K562 (cell line): ENCODE measurements around the gene FCRLA. TPM values are rescaled to one million over a fixed set of nuclear protein-coding genes. Genes with fewer than 3 reads are reported as not detected.

Source experiments
- CREM ChIP-seq: IDR thresholded peaks from 2 replicates; pipeline ENCODE4 v1.6.1; 2014; ENCODE audit warnings: antibody characterized with exemption, low read depth
- GABPB1 ChIP-seq: sonication (generic); formaldehyde crosslinking; IDR thresholded peaks from 2 replicates; pipeline ENCODE4 v1.8.0; 2022; ENCODE audit warnings: mild to moderate bottlenecking, missing genetic modification reagents
- L3MBTL2 ChIP-seq: fragments of 450-650 bp; IDR thresholded peaks from 2 replicates; pipeline ENCODE4 v1.6.1; 2016; ENCODE audit warnings: mild to moderate bottlenecking, moderate library complexity
- MYBL2 ChIP-seq, 2 experiments: fragments of 450-650 bp in 1 of 2; sonication (generic) in 1 of 2; formaldehyde crosslinking in 1 of 2; IDR thresholded peaks; 2 replicates each; pipeline versions ENCODE4 v1.6.1 to v1.8.1; 2017 to 2022; ENCODE audit warnings: borderline replicate concordance in 1 of 2, inconsistent platforms in 1 of 2, low read depth in 1 of 2, mild to moderate bottlenecking in 1 of 2, missing genetic modification reagents in 1 of 2, moderate library complexity in 1 of 2
- MYNN ChIP-seq, 2 experiments: sonication (generic); formaldehyde crosslinking in 1 of 2; IDR thresholded peaks; 2 replicates each; pipeline versions ENCODE4 v1.5.0 to v1.6.1; 2016 to 2020; ENCODE audit warnings: antibody characterized with exemption in 1 of 2, missing genetic modification reagents in 1 of 2
- NFE2 ChIP-seq: IDR thresholded peaks from 2 replicates; pipeline ENCODE4 v1.6.1; 2014; ENCODE audit warnings: antibody characterized with exemption, low read depth
- PHB ChIP-seq: fragments of 250-450 bp; sonication (Bioruptor Pico); IDR thresholded peaks from 2 replicates; pipeline ENCODE4 v1.5.0; 2021
- PHTF2 ChIP-seq: fragments of 250-450 bp; sonication (Bioruptor Pico); IDR thresholded peaks from 2 replicates; pipeline ENCODE4 v1.5.0; 2021; ENCODE audit warnings: mild to moderate bottlenecking
- SUPT5H ChIP-seq: fragments of 450-650 bp; IDR thresholded peaks from 2 replicates; pipeline ENCODE4 v1.6.1; 2016
- TAF9B ChIP-seq: fragments of 450-650 bp; IDR thresholded peaks from 2 replicates; pipeline ENCODE4 v1.6.1; 2018; ENCODE audit warnings: mild to moderate bottlenecking; ENCODE audit not compliant: partially characterized antibody
- U2AF2 ChIP-seq: fragments of 200-400 bp; formaldehyde crosslinking; optimal IDR thresholded peaks from 2 replicates; pipeline ENCODE3; 2017; ENCODE audit warnings: low read depth, mild to moderate bottlenecking, low read length
- ZNF507 ChIP-seq: conservative IDR thresholded peaks from 2 replicates; pipeline ENCODE4 v1.6.1; 2017; ENCODE audit warnings: missing genetic modification characterization, missing compliant biosample characterization
- polyA plus RNA-seq, 8 experiments: library from polyadenylated mRNA; depleted of rRNA in 4 of 8; stranded (reverse) in 5 of 8; unstranded in 3 of 8; fragments of >200 nt; fragmentation: Nextera tagmentation in 2 of 8; fragmentation: Illumina TruSeq in 1 of 8; extraction: Ambion mirVana in 2 of 8; extraction: Trizol in 1 of 8; gene quantifications; 2 replicates each; pipeline versions ENCODE4 v1.2.1 to v1.2.3, GENCODE V29; 2011 to 2014; ENCODE audit warnings: inconsistent platforms in 1 of 8, missing spikeins in 1 of 8
- total RNA-seq, 7 experiments: library from RNA; depleted of rRNA in 6 of 7; stranded (reverse); fragments of >200 nt in 6 of 7; fragmentation: Illumina TruSeq in 2 of 7; extraction: Trizol in 2 of 7; gene quantifications; 2 replicates each; pipeline versions ENCODE4 v1.2.1 to v1.2.3, GENCODE V29; 2011 to 2021; ENCODE audit warnings: low replicate concordance in 1 of 7
- TF ChIP-seq, protein P1 (sequence below), 2 experiments: fragments of 450-650 bp in 1 of 2; sonication (generic) in 1 of 2; formaldehyde crosslinking in 1 of 2; IDR thresholded peaks in 1 of 2; conservative IDR thresholded peaks in 1 of 2; 2 replicates each; pipeline versions ENCODE4 v1.6.1 to v1.8.1; 2016 to 2023; ENCODE audit warnings: mild to moderate bottlenecking in 2 of 2, moderate library complexity in 2 of 2, inconsistent platforms in 1 of 2, missing genetic modification reagents in 1 of 2
- TF ChIP-seq, protein P2 (sequence below), 2 experiments: fragments of 200-800 bp in 1 of 2; sonication (Bioruptor generic) in 1 of 2; sonication (generic) in 1 of 2; formaldehyde crosslinking in 1 of 2; IDR thresholded peaks in 1 of 2; conservative IDR thresholded peaks in 1 of 2; 2 replicates each; pipeline versions ENCODE4 v1.5.0 to v1.6.1; 2016 to 2020; ENCODE audit warnings: missing compliant biosample characterization in 1 of 2, missing genetic modification characterization in 1 of 2, missing genetic modification reagents in 1 of 2
- TF ChIP-seq, protein P3 (sequence below): sonication (generic); IDR thresholded peaks from 2 replicates; pipeline ENCODE4 v1.6.1; 2016
- TF ChIP-seq, protein P4 (sequence below): sonication (generic); formaldehyde crosslinking; IDR thresholded peaks from 2 replicates; pipeline ENCODE4 v1.8.0; 2022; ENCODE audit warnings: missing genetic modification reagents, mild to moderate bottlenecking, borderline replicate concordance
- TF ChIP-seq, protein P5 (sequence below): fragments of 250-450 bp; sonication (Bioruptor Pico); IDR thresholded peaks from 2 replicates; pipeline ENCODE4 v1.8.0; 2021; ENCODE audit warnings: borderline replicate concordance, mild to moderate bottlenecking, moderate library complexity; ENCODE audit not compliant: poor library complexity, severe bottlenecking
- TF ChIP-seq, protein P6 (sequence below): fragments of 250-450 bp; sonication (Bioruptor Pico); IDR thresholded peaks from 2 replicates; pipeline ENCODE4 v1.8.0; 2021; ENCODE audit warnings: mild to moderate bottlenecking, moderate library complexity
- TF ChIP-seq, protein P7 (sequence below): sonication (generic); formaldehyde crosslinking; IDR thresholded peaks from 2 replicates; pipeline ENCODE4 v1.8.1; 2023; ENCODE audit warnings: mild to moderate bottlenecking, missing genetic modification reagents, moderate library complexity

FCRLA gene
- total and polyA plus RNA-seq, 9 of the 15 experiments (the other 6 are each of a cell fraction or from before 2014, with no cell fraction given) = 0.09 to 0.84 (median 0.44) TPM

DNA sequence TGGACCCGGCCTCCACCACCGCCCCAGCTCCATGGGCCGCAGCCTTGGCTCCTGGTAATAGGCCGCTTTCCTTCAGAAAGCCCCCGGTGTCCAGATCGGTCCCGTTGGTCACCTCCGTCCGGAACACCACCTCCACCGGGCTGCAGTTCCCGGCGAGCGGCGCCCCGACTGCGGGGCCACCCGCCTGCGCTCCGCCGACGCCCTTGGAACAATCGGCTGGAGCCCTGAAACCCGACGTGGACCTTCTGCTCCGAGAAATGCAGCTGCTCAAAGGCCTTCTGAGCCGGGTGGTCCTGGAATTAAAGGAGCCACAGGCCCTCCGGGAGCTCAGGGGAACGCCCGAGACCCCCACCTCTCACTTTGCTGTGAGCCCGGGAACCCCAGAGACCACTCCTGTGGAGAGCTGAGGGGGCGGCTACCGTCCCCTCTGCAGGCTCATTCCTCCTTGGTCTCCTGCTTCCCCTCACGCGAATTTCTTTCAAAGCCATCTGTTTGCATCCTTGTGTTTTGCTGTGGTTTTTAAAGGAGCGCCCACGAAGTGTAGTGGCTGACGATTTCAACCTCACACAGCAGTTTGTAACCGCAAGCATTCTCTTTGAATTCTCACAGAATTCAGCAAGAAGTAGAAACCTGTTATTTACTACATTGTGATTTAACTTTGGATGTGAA is 20.4 kb downstream of the FCRLA start (continued):
- TF ChIP-seq, protein P1, sequence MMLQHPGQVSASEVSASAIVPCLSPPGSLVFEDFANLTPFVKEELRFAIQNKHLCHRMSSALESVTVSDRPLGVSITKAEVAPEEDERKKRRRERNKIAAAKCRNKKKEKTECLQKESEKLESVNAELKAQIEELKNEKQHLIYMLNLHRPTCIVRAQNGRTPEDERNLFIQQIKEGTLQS (IDR thresholded peaks at IDR 0.05) = no peak
- TF ChIP-seq, protein P1 (CRISPR knock-in tag; conservative IDR thresholded peaks at IDR 0.05) = 0 out of 2 replicates have a peak, but pooled peaks have one; percentile 28
- TF ChIP-seq SUPT5H = peak; percentile 82
- TF ChIP-seq, protein P2, sequence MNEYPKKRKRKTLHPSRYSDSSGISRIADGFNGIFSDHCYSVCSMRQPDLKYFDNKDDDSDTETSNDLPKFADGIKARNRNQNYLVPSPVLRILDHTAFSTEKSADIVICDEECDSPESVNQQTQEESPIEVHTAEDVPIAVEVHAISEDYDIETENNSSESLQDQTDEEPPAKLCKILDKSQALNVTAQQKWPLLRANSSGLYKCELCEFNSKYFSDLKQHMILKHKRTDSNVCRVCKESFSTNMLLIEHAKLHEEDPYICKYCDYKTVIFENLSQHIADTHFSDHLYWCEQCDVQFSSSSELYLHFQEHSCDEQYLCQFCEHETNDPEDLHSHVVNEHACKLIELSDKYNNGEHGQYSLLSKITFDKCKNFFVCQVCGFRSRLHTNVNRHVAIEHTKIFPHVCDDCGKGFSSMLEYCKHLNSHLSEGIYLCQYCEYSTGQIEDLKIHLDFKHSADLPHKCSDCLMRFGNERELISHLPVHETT (CRISPR knock-in tag; conservative IDR thresholded peaks at IDR 0.05 in 1 of 2, IDR thresholded peaks at IDR 0.05 in 1 of 2) = no peak
- TF ChIP-seq L3MBTL2 = peak; percentile 51
- TF ChIP-seq, protein P3, sequence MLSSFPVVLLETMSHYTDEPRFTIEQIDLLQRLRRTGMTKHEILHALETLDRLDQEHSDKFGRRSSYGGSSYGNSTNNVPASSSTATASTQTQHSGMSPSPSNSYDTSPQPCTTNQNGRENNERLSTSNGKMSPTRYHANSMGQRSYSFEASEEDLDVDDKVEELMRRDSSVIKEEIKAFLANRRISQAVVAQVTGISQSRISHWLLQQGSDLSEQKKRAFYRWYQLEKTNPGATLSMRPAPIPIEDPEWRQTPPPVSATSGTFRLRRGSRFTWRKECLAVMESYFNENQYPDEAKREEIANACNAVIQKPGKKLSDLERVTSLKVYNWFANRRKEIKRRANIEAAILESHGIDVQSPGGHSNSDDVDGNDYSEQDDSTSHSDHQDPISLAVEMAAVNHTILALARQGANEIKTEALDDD = no peak
- TF ChIP-seq CREM = 0 out of 2 replicates have a peak, but pooled peaks have one; percentile 5
- TF ChIP-seq GABPB1 (CRISPR knock-in tag) = no peak
- no peak for TF ChIP-seq MYNN (IDR thresholded peaks at IDR 0.05)
- no peak for TF ChIP-seq MYNN (CRISPR knock-in tag; IDR thresholded peaks at IDR 0.05)
- no peak for TF ChIP-seq PHB (CRISPR knock-in tag)
- TF ChIP-seq PHTF2 = no peak
- TF ChIP-seq TAF9B = peak; percentile 65
- no peak for TF ChIP-seq ZNF507 (tag)
- no peak for TF ChIP-seq MYBL2 (IDR thresholded peaks at IDR 0.05; ENCODE audit: low read depth)
- TF ChIP-seq MYBL2 (CRISPR knock-in tag; IDR thresholded peaks at IDR 0.05; ENCODE audit: borderline replicate concordance) = no peak
- TF ChIP-seq, protein P4, sequence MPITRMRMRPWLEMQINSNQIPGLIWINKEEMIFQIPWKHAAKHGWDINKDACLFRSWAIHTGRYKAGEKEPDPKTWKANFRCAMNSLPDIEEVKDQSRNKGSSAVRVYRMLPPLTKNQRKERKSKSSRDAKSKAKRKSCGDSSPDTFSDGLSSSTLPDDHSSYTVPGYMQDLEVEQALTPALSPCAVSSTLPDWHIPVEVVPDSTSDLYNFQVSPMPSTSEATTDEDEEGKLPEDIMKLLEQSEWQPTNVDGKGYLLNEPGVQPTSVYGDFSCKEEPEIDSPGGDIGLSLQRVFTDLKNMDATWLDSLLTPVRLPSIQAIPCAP = no peak
- TF ChIP-seq, protein P5, sequence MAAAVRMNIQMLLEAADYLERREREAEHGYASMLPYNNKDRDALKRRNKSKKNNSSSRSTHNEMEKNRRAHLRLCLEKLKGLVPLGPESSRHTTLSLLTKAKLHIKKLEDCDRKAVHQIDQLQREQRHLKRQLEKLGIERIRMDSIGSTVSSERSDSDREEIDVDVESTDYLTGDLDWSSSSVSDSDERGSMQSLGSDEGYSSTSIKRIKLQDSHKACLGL (CRISPR knock-in tag) = no peak
- TF ChIP-seq, protein P6, sequence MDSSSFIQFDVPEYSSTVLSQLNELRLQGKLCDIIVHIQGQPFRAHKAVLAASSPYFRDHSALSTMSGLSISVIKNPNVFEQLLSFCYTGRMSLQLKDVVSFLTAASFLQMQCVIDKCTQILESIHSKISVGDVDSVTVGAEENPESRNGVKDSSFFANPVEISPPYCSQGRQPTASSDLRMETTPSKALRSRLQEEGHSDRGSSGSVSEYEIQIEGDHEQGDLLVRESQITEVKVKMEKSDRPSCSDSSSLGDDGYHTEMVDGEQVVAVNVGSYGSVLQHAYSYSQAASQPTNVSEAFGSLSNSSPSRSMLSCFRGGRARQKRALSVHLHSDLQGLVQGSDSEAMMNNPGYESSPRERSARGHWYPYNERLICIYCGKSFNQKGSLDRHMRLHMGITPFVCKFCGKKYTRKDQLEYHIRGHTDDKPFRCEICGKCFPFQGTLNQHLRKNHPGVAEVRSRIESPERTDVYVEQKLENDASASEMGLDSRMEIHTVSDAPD = no peak
- TF ChIP-seq NFE2 = no peak
- TF ChIP-seq U2AF2 = no peak
- TF ChIP-seq, protein P7, sequence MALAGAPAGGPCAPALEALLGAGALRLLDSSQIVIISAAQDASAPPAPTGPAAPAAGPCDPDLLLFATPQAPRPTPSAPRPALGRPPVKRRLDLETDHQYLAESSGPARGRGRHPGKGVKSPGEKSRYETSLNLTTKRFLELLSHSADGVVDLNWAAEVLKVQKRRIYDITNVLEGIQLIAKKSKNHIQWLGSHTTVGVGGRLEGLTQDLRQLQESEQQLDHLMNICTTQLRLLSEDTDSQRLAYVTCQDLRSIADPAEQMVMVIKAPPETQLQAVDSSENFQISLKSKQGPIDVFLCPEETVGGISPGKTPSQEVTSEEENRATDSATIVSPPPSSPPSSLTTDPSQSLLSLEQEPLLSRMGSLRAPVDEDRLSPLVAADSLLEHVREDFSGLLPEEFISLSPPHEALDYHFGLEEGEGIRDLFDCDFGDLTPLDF = no peak
